Osteoblast (primary cell): ENCODE data around the gene CCDC34. TPM values are rescaled to one million over a fixed set of nuclear protein-coding genes. Genes with fewer than 3 reads are reported as not detected.
A peak's percentile ranks its signal among the peaks of the same experiment; 100 is the strongest.

ENCODE experiments used
- DNase-seq: peaks from one replicate; pipeline ENCODE4 v3.0.0; 2011; ENCODE audit warnings: low spot score, mixed read lengths; ENCODE audit not compliant: insufficient read length; ENCODE audit errors: missing footprints
- H2AFZ ChIP-seq: 2 replicates; pipeline ENCODE4 v1.6.0; 2011; ENCODE audit warnings: mild to moderate bottlenecking, low read length
- H3K27ac ChIP-seq: 2 replicates; pipeline ENCODE4 v1.5.1; 2011; ENCODE audit warnings: mild to moderate bottlenecking, low read depth, low read length, moderate library complexity
- H3K27me3 ChIP-seq: 2 replicates; pipeline ENCODE4 v1.6.0; 2012; ENCODE audit warnings: mild to moderate bottlenecking, control low read depth, inconsistent platforms, low read length, moderate library complexity; ENCODE audit not compliant: insufficient read depth
- H3K36me3 ChIP-seq: 2 replicates; pipeline ENCODE4 v1.5.1; 2011; ENCODE audit warnings: mild to moderate bottlenecking, low read length, control low read depth, moderate library complexity; ENCODE audit not compliant: insufficient read depth
- H3K4me1 ChIP-seq: 2 replicates; pipeline ENCODE4 v1.5.1; 2011; ENCODE audit warnings: mild to moderate bottlenecking, low read length, control low read depth, moderate library complexity; ENCODE audit not compliant: insufficient read depth
- H3K4me2 ChIP-seq: 2 replicates; pipeline ENCODE4 v1.6.0; 2011; ENCODE audit warnings: mild to moderate bottlenecking, low read length; ENCODE audit not compliant: insufficient read depth
- H3K4me3 ChIP-seq: fragments of 200-600 bp; sonication (generic); 3 replicates; pipeline ENCODE4 v1.5.1; 2012; ENCODE audit warnings: mild to moderate bottlenecking, low read length, inconsistent platforms; ENCODE audit not compliant: insufficient read depth
- H3K79me2 ChIP-seq: 2 replicates; pipeline ENCODE4 v1.6.0; 2012; ENCODE audit warnings: mild to moderate bottlenecking, low read length, control low read depth, inconsistent platforms; ENCODE audit not compliant: insufficient read depth
- H3K9me3 ChIP-seq: 2 replicates; pipeline ENCODE4 v1.5.1; 2011; ENCODE audit warnings: low read depth, low read length, control low read depth
- H4K20me1 ChIP-seq: 2 replicates; pipeline ENCODE4 v1.6.0; 2012; ENCODE audit warnings: mild to moderate bottlenecking, low read length, control low read depth; ENCODE audit not compliant: insufficient read depth
- total RNA-seq: library from RNA; depleted of rRNA; stranded (reverse); fragments of >200 nt; gene quantifications from 2 replicates; pipeline ENCODE4 v1.2.3, GENCODE V29; 2012
- TF ChIP-seq, protein P1 (sequence below): IDR thresholded peaks from 2 replicates; pipeline ENCODE4 v1.5.1; 2011; ENCODE audit warnings: mild to moderate bottlenecking, low read depth, low read length, moderate library complexity; ENCODE audit errors: extremely low read depth

The CCDC34 gene
- total RNA-seq, 1 donor, result 3.6 TPM

DNA sequence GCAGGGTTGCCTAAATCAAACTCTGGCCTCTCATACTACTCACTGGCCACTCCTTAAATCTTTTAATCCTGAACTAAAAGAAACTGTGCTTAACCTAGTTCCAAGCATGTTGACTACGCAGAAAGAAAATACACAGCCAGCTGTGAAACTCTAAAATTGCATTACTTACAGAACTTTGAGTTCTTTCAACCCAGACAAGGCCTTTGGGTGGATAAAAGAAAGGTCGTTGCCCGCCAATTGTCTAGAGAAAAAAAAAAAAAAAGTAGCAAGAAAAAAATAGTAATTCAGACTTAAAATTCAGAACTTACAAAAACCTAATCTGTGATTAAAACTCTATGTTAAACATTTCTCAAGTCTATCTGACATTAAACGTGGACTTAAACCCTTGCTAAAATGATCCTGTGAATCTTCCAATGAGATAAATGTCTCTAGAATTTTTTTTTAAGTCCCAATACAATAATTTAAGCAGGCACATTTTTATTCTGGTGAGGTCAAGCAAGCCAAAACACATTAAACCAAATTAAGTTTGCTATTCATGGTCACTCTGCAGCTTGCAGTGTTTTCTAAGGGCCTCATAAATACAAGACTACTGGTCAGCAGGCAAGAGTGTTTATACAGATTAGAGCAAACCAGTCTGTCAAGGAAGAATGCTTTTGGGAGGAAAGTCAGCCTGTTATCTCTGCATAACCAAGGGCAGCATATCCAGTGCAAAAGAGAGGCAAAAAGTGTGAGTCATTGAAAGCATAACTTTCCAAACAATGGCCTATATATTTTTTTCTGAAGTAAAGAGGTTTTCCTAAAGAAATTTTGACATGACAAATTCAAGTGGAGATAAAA, 29.5 kb upstream of the CCDC34 start:
- no peaks in the 10 kb centered on the region for H3K27me3 ChIP-seq
- H3K79me2 ChIP-seq, result peaks cover 4% of the 10 kb centered on the region
- H3K27ac ChIP-seq, result peak overlapping the region; percentile 66
- H3K4me1 ChIP-seq, result peaks cover 70% of the 10 kb centered on the region
- peak overlapping the region; percentile 12 for H3K4me2 ChIP-seq
- H4K20me1 ChIP-seq, result no peaks in the 10 kb centered on the region
- no peak overlapping the region for H3K4me3 ChIP-seq
- H2AFZ ChIP-seq, result no peak overlapping the region
- H3K36me3 ChIP-seq, result no peaks in the 10 kb centered on the region
- no peak for DNase-seq
- H3K9me3 ChIP-seq, result no peaks in the 10 kb centered on the region
- TF ChIP-seq, protein P1, sequence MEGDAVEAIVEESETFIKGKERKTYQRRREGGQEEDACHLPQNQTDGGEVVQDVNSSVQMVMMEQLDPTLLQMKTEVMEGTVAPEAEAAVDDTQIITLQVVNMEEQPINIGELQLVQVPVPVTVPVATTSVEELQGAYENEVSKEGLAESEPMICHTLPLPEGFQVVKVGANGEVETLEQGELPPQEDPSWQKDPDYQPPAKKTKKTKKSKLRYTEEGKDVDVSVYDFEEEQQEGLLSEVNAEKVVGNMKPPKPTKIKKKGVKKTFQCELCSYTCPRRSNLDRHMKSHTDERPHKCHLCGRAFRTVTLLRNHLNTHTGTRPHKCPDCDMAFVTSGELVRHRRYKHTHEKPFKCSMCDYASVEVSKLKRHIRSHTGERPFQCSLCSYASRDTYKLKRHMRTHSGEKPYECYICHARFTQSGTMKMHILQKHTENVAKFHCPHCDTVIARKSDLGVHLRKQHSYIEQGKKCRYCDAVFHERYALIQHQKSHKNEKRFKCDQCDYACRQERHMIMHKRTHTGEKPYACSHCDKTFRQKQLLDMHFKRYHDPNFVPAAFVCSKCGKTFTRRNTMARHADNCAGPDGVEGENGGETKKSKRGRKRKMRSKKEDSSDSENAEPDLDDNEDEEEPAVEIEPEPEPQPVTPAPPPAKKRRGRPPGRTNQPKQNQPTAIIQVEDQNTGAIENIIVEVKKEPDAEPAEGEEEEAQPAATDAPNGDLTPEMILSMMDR, result no peak

DNA sequence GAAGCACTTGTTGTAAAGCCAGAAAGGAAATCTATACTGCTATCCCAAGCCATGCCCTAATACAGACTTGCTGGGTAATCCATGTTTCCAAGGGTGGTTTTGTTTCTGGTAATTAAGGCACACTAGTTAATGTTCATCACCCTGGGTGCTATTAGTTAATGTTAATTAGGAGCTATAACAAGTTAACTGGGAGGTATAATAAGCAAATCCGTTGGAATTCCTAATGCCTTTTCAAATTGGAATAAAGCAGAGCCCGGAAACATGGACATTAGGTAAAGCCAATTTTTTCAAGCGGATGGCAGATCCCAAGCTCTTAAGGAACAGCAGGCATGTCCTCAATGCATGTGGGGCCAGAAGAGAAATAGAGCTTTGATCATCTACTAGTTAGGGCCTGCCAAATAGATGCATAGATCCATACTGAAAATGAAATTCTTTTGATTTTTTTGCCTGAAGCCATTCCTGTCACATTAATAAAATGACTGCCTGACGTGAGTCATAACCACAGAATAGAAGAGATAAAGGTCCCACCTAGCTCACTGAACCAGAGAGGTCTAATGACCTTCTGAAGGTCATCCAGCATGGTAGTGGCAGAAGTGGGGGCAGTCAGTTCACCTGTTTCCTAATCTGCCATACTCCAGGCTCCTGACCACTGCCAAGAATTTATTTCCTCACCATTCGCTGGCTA, 28.5 kb upstream of the CCDC34 start:
- TF ChIP-seq, protein P1, result no peak
- H3K4me2 ChIP-seq, result peak overlapping the region; percentile 19
- H3K36me3 ChIP-seq, result no peaks in the 10 kb centered on the region
- peaks cover 4% of the 10 kb centered on the region for H3K79me2 ChIP-seq
- H3K4me1 ChIP-seq, result peaks cover 80% of the 10 kb centered on the region
- H3K4me3 ChIP-seq, result no peak overlapping the region
- H2AFZ ChIP-seq, result no peak overlapping the region
- H4K20me1 ChIP-seq, result no peaks in the 10 kb centered on the region
- H3K9me3 ChIP-seq, result no peaks in the 10 kb centered on the region
- DNase-seq, result no peak
- H3K27ac ChIP-seq, result peak overlapping the region; percentile 66
- H3K27me3 ChIP-seq, result no peaks in the 10 kb centered on the region

GRCh38 chr11:27390318-27391295, 27.6 kb upstream of the CCDC34 start:
- DNase-seq, result no peak
- Histone ChIP-seq H3K27ac (peak overlapping the region; percentile 71), H4K20me1 (no peaks in the 10 kb centered on the region), H2AFZ (peak overlapping the region; percentile 7), H3K27me3 (no peaks in the 10 kb centered on the region), H3K79me2 (peaks cover 4% of the 10 kb centered on the region), H3K36me3 (no peaks in the 10 kb centered on the region), H3K9me3 (no peaks in the 10 kb centered on the region), H3K4me3 (no peak overlapping the region), H3K4me2 (peak overlapping the region; percentile 45), H3K4me1 (peaks cover 81% of the 10 kb centered on the region)
- TF ChIP-seq, protein P1, result no peak
